ENCODE results near the gene ACVR1. TPM values are rescaled to one million over a fixed set of nuclear protein-coding genes. Genes with fewer than 3 reads are reported as not detected.

The ACVR1 gene
- total RNA-seq, 1 experiment from 2014 or later, result 71.3 TPM

DNA sequence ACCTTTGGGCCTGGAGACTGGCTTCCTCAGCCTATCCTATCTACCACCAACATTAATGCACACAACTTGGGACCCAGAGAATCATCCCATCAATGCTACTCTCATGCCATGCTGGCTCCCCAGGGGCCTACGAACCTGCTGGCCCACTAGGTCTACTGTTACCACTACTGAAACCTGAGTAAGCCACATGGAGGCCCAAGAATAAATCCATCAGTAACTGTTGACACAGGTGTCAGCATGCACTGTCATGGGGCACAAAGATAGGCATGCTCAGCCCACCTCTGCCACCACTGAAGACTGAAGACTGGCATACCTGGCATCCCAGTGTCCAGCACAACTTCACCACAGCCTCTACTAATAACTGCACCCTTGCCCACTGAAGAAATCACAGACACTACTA lies 176.3 kb downstream of the ACVR1 start:
- Mint-ChIP-seq H3K27ac (ENCODE audit: unreplicated experiment) (no peak overlapping the region), H3K36me3 (ENCODE audit: insufficient read depth, unreplicated experiment) (no peaks in the 10 kb centered on the region), H3K4me3 (ENCODE audit: low read depth, unreplicated experiment) (no peak overlapping the region), H3K4me1 (ENCODE audit: low read depth, unreplicated experiment) (no peaks in the 10 kb centered on the region), H3K9me3 (ENCODE audit: low read depth, unreplicated experiment) (peaks cover 2% of the 10 kb centered on the region), H3K27me3 (ENCODE audit: unreplicated experiment) (no peaks in the 10 kb centered on the region)
- intact Hi-C loops (cut with micrococcal nuclease; ENCODE audit: unreplicated experiment), result no loop called here
- no peak for DNase-seq
- TF ChIP-seq CTCF (IDR thresholded peaks at IDR 0.05; ENCODE audit: unreplicated experiment), result no peak
- CTCF ChIA-PET, result interaction anchor here (0.5 kb wide), 1 partner anchor 131 kb away, joined by 3 read pairs; no protein-coding TSS in a partner anchor
- no TSS peak for BruUV-seq (replicated peaks)

DNA sequence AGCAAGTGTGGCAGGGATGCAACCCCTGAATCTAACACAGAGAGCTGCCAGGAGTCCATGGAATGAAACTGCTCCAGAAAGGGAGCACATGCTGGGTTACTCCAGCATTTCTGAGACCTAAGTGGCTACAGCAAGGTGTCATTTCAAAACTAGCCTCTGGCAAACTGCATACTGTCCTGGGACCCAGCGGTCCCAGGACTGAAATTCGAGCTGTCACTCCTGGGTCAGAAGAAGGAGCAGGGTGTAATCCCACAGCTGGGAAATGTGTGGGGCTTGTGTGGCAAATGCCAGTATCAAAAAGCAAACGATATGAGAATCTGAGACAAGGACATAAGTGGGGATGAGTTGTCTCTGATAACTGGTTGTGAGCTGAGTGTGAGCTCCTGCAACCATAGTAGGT lies 177.1 kb downstream of the ACVR1 start:
- DNase-seq, result no peak
- H3K4me3 Mint-ChIP-seq (ENCODE audit: low read depth, unreplicated experiment), result no peak overlapping the region
- H3K4me1 Mint-ChIP-seq (ENCODE audit: low read depth, unreplicated experiment), result no peaks in the 10 kb centered on the region
- BruUV-seq (replicated peaks), result no TSS peak
- intact Hi-C loops (cut with micrococcal nuclease; ENCODE audit: unreplicated experiment), result no loop called here
- H3K36me3 Mint-ChIP-seq (ENCODE audit: insufficient read depth, unreplicated experiment), result no peaks in the 10 kb centered on the region
- H3K27me3 Mint-ChIP-seq (ENCODE audit: unreplicated experiment), result no peaks in the 10 kb centered on the region
- CTCF ChIA-PET, result interaction anchor here (0.5 to 0.6 kb wide), 2 partner anchors 132 to 1084 kb away, joined by 3 to 6 read pairs; no protein-coding TSS in a partner anchor
- TF ChIP-seq CTCF (IDR thresholded peaks at IDR 0.05; ENCODE audit: unreplicated experiment), result no peak
- no peak overlapping the region for H3K27ac Mint-ChIP-seq (ENCODE audit: unreplicated experiment)
- H3K9me3 Mint-ChIP-seq (ENCODE audit: low read depth, unreplicated experiment), result peaks cover 2% of the 10 kb centered on the region

- Mint-ChIP-seq H3K4me1 (ENCODE audit: low read depth, unreplicated experiment) (no peaks in the 10 kb centered on the region), H3K27ac (ENCODE audit: unreplicated experiment) (no peak overlapping the region), H3K36me3 (ENCODE audit: insufficient read depth, unreplicated experiment) (no peaks in the 10 kb centered on the region), H3K27me3 (ENCODE audit: unreplicated experiment) (no peaks in the 10 kb centered on the region), H3K4me3 (ENCODE audit: low read depth, unreplicated experiment) (no peak overlapping the region), H3K9me3 (ENCODE audit: low read depth, unreplicated experiment) (peaks cover 2% of the 10 kb centered on the region)
- no peak for TF ChIP-seq CTCF (IDR thresholded peaks at IDR 0.05; ENCODE audit: unreplicated experiment)
- BruUV-seq (replicated peaks), result no TSS peak
- CTCF ChIA-PET, result no interaction called here
- no peak for DNase-seq
- intact Hi-C loops (cut with micrococcal nuclease; ENCODE audit: unreplicated experiment), result no loop called here
Observed at GRCh38 chr2:157698430-157698829, 177.7 kb downstream of the ACVR1 start.

DNA sequence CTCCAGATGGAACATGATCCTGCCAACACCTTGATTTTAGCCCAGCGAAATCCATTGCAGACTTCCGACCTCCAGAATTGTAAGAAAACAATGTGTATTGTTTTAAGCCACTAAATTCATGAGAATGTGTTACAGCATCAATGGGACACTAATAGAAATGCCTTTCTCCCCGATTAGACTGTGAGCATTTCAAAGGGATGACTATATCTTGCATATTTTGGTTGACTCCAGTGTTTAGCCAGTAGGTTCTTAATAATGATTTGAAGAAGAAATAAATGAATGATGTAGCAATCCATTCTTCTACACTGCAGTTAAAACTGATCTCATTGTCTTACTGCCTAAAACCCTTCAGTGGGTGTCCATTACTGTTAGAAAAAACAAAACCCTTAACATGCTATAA lies 180.1 kb downstream of the ACVR1 start:
- Mint-ChIP-seq H3K4me1 (ENCODE audit: low read depth, unreplicated experiment) (no peaks in the 10 kb centered on the region), H3K9me3 (ENCODE audit: low read depth, unreplicated experiment) (no peaks in the 10 kb centered on the region), H3K4me3 (ENCODE audit: low read depth, unreplicated experiment) (no peak overlapping the region), H3K36me3 (ENCODE audit: insufficient read depth, unreplicated experiment) (no peaks in the 10 kb centered on the region), H3K27me3 (ENCODE audit: unreplicated experiment) (no peaks in the 10 kb centered on the region), H3K27ac (ENCODE audit: unreplicated experiment) (no peak overlapping the region)
- CTCF ChIA-PET, result no interaction called here
- intact Hi-C loops (cut with micrococcal nuclease; ENCODE audit: unreplicated experiment), result no loop called here
- TF ChIP-seq CTCF (IDR thresholded peaks at IDR 0.05; ENCODE audit: unreplicated experiment), result no peak
- no TSS peak for BruUV-seq (replicated peaks)
- DNase-seq, result no peak

All from Calu3 (cell line).